Ramos (cell line): ENCODE results near the gene IL17REL.
"Not testable (repeated sequence)": the region's sequence is repeated elsewhere in the genome, so short reads cannot be mapped to it uniquely, and the experiment has no call there.

Experiments used
- in situ Hi-C: fragments of 300-500 bp; cut with MboI; formaldehyde crosslinking; loops from one replicate; pipeline ENCODE4 v1.14.3; 2022; ENCODE audit warnings: low sequenced_read_pairs; ENCODE audit not compliant: unreplicated experiment

Gene IL17REL

GRCh38 chr22:49950396-49950994 lies 62.1 kb downstream of the IL17REL start:
- in situ Hi-C loops: no loop called here

- in situ Hi-C loops: no loop called here
These were observed 62.7 kb downstream of the IL17REL start for GRCh38 chr22:49949914-49950292.

GRCh38 chr22:49948958-49949913 lies 63.3 kb downstream of the IL17REL start:
- in situ Hi-C loops: no loop called here

GRCh38 chr22:49948116-49948957 lies 64.2 kb downstream of the IL17REL start:
- in situ Hi-C loops: no loop called here

- in situ Hi-C loops: no loop called here
These were observed 65.3 kb downstream of the IL17REL start for GRCh38 chr22:49947296-49947622.

GRCh38 chr22:49946612-49947295 lies 65.8 kb downstream of the IL17REL start:
- in situ Hi-C loops: no loop called here

GRCh38 chr22:49945042-49945794 lies 67.3 kb downstream of the IL17REL start:
- in situ Hi-C loops: not testable (repeated sequence)
